Motor neuron (in vitro differentiated cells): ENCODE results near the gene RBM44. TPM values are rescaled to one million over a fixed set of nuclear protein-coding genes. Genes with fewer than 3 reads are reported as not detected.
"Not testable (repeated sequence)": the region's sequence is repeated elsewhere in the genome, so short reads cannot be mapped to it uniquely, and the experiment has no call there.

Experiments used
- ATAC-seq, 8 experiments: fragments of 200-7000 bp; cut with Tn5 transposase; replicated peaks in 6 of 8; 2 replicates each; pipeline ENCODE4 v1.8.0; 2021; ENCODE audit warnings: mild to moderate bottlenecking in 8 of 8, moderate library complexity in 8 of 8
- H3K27ac ChIP-seq, 2 donors: fragments of 250-450 bp; sonication (Bioruptor Pico); 2 replicates each; pipeline ENCODE4 v1.9.0; 2021; ENCODE audit warnings: antibody characterized with exemption in 2 of 2, mild to moderate bottlenecking in 2 of 2, moderate library complexity in 1 of 2
- H3K4me1 ChIP-seq, 2 donors: fragments of 250-450 bp; sonication (Bioruptor Pico); replicated peaks in 1 of 2; 2 replicates each; pipeline ENCODE4 v1.6.1; 2021; ENCODE audit warnings: antibody characterized with exemption in 2 of 2, mild to moderate bottlenecking in 2 of 2, moderate library complexity in 1 of 2
- H3K4me3 ChIP-seq, 5 donors: fragments of 250-450 bp; sonication (Bioruptor Pico); 2 replicates each; pipeline ENCODE4 v1.9.0; 2021; ENCODE audit warnings: antibody characterized with exemption in 5 of 5, mild to moderate bottlenecking in 5 of 5, moderate library complexity in 4 of 5
- WGBS, 10 experiments: fragments of 450-650 bp; shearing (Covaris generic); methylation state at CpG; one replicate each; pipeline ENCODE4 v1.0.0; 2022; 5-methylcytosine and 5-hydroxymethylcytosine counted together
- in situ Hi-C, 9 experiments: fragments of 400-800 bp; cut with MboI; loops; one replicate each; pipeline ENCODE4 v1.15.0; 2021; ENCODE audit warnings: low sequenced_read_pairs in 9 of 9, low pct_unique_long_range_greater_than_20kb in 2 of 9; ENCODE audit not compliant: unreplicated experiment in 9 of 9
- total RNA-seq, 8 experiments: library from RNA; unstranded; fragments of 300-600 nt; gene quantifications; 2 replicates each; pipeline versions ENCODE4 v1.2.3 to v1.2.4, GENCODE V29; 2022

The RBM44 gene
- total RNA-seq, 8 experiments from 2014 or later, result 0.22 to 0.81 (median 0.40) TPM

DNA sequence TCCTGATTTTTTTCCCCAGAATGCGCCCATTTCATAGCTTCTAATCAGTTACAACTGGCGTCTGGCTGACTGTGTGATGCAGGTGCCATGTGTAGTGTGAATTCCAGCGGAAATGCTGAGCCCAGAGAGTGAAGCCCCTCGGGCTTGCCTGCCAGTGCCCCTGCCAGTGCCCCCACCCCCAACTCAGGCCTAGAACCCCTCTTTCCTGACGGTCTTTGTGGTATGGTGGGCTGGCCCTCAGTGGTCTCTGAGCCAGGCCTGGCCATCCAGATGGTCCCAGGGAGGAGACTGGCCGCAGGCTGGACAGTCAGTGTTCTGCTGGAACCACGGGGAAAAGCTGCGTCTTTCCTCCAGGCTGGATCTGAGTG lies 63.9 kb downstream of the RBM44 start:
- Histone ChIP-seq H3K27ac (no peak overlapping the region), H3K4me1 (peaks cover 24 to 51% of the 10 kb centered on the region in 2 donors), H3K4me3 (no peak overlapping the region)
- ATAC-seq, result no peak
- in situ Hi-C loops, result loop anchor here in 7 of 9 experiments (25.0 kb wide), 1 partner anchor 400 kb away; no protein-coding TSS in a partner anchor
- 70 to 100% (median 94%) methylated on average over 1 to 5 of the region's 8 CpGs; no CpG with 5 or more reads in 4 of the 10 experiments for WGBS, 10 experiments

GRCh38 chr2:237863102-237863511 lies 64.5 kb downstream of the RBM44 start:
- ATAC-seq, result no peak
- H3K4me1 ChIP-seq, result peaks cover 24 to 49% of the 10 kb centered on the region in 2 donors
- in situ Hi-C loops, result loop anchor here in 7 of 9 experiments (25.0 kb wide), 1 partner anchor 399 kb away; no protein-coding TSS in a partner anchor
- 20 to 100% (median 93%) methylated on average over 1 to 2 of the region's 4 CpGs; no CpG with 5 or more reads in 7 of the 10 experiments for WGBS, 10 experiments
- H3K27ac ChIP-seq, result no peak overlapping the region
- H3K4me3 ChIP-seq, result no peak overlapping the region

DNA sequence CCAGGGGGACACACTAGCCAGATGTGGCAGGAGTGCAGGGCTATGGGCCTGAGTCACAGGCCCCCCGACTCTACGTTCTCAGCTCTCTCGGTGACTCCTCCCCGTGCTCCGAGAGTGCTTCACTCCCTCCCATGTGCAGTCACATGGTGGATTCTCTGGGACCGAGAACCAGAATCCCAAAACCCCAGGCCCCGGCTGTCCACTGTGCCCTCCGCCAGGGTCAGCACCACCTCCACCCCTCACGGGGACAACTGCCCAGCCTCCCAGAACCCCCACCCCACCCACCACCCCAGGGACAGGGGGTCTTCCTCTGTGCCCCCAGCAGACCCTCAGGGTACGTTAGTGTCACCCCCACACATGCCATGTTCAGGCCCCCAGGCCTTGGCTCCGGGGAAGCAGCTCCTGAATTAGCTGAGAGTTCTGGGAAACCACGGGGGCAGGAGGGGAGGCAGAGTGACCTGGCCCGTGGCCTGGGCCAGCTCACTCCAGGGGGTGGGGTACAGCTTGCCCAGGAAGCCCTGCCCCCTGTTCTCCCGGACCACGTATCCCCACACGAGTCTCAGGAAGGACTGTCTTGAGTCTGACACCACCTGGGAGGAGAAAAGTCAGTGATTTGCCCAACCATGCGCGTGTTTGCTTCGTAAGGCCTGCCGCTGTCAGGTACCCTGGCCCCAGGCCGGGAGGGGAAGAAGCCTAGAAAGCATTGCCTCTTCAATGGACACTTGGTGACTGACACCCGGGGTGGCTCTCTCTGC lies 65.3 kb downstream of the RBM44 start:
- WGBS, 10 experiments, result 0 to 100% (median 54%) methylated on average over 1 to 4 of the region's 22 CpGs; no CpG with 5 or more reads in 6 of the 10 experiments
- Histone ChIP-seq H3K4me1 (peaks cover 24 to 43% of the 10 kb centered on the region in 2 donors), H3K27ac (no peak overlapping the region), H3K4me3 (no peak overlapping the region)
- ATAC-seq, result peak in 2 of 8 experiments; percentile 8 to 23
- in situ Hi-C loops, result loop anchor here in 7 of 9 experiments (25.0 kb wide), 1 partner anchor 398 kb away; no protein-coding TSS in a partner anchor

DNA sequence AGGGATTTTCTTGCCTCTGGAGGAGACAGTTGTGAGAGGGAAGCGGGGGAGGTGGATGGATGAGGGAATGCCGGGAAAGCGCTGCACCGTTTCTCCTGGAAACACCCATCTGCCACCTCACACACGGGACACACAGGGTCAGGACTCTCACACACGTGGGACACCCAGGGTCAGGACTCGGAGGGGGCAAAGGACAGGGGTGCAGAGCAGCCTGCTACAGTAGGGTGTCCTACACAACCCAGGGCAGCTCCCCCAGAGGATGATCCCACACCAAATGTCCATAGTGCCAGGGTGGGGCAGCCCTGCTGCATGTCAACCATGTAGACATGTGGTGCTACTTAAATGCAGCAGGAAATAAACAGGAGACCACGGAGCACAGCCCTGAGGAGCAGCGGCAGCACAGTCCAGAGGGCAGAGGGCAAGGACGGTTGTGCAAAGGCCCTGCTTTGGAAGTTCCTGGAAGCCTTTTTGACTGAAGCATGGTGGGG lies 65.9 kb downstream of the RBM44 start:
- no peak overlapping the region for H3K4me3 ChIP-seq
- H3K27ac ChIP-seq, result no peak overlapping the region
- 41 to 100% (median 50%) methylated on average over 1 to 4 of the region's 10 CpGs; no CpG with 5 or more reads in 5 of the 10 experiments for WGBS, 10 experiments
- ATAC-seq, result peak in 1 of 8 experiments; percentile 0
- peaks cover 24 to 37% of the 10 kb centered on the region in 2 donors for H3K4me1 ChIP-seq
- in situ Hi-C loops, result loop anchor here in 7 of 9 experiments (25.0 kb wide), 1 partner anchor 398 kb away; no protein-coding TSS in a partner anchor

GRCh38 chr2:237864940-237865622 lies 66.5 kb downstream of the RBM44 start:
- in situ Hi-C loops, result loop anchor here in 7 of 9 experiments (25.0 kb wide), 1 partner anchor 397 kb away; no protein-coding TSS in a partner anchor
- ATAC-seq, result peak in 3 of 8 experiments; percentile 1 to 23 (median 17)
- no peak overlapping the region for H3K27ac ChIP-seq
- no peak overlapping the region for H3K4me3 ChIP-seq
- WGBS, 10 experiments, result 67 to 100% (median 86%) methylated on average over 1 of the region's 9 CpGs; no CpG with 5 or more reads in 5 of the 10 experiments
- peaks cover 21 to 31% of the 10 kb centered on the region in 2 donors for H3K4me1 ChIP-seq

DNA sequence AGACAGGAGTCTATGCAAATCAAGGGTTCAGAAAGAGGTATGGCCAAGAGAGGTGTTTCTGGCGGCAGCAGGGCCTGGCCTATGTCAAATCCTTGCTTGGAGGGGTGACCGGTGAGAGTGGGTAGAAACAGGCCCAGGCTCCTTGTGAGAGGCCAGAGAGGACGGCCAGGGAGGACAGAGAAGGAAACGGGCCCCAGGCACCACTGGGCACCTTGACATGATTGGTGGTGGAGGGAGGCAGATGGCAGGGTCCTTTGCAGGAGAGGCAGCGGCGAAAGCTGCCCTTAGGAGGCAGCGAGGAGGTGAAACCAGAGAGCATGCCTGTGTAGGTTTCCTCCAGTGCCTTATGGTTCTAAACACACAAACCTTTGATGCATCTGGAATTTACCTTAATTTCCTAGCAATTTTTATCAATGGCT lies 67.1 kb downstream of the RBM44 start:
- ATAC-seq, result peak in 6 of 8 experiments; percentile 8 to 34 (median 20)
- WGBS, 10 experiments, result 60 to 93% (median 83%) methylated on average over 1 to 6 of the region's 7 CpGs; no CpG with 5 or more reads in 5 of the 10 experiments
- no peak overlapping the region for H3K4me3 ChIP-seq
- peaks cover 17 to 28% of the 10 kb centered on the region in 2 donors for H3K4me1 ChIP-seq
- in situ Hi-C loops, result loop anchor here in 7 of 9 experiments (25.0 kb wide), 1 partner anchor 397 kb away; no protein-coding TSS in a partner anchor
- H3K27ac ChIP-seq, result peak overlapping the region in 1 of 2 donors; percentile 22

DNA sequence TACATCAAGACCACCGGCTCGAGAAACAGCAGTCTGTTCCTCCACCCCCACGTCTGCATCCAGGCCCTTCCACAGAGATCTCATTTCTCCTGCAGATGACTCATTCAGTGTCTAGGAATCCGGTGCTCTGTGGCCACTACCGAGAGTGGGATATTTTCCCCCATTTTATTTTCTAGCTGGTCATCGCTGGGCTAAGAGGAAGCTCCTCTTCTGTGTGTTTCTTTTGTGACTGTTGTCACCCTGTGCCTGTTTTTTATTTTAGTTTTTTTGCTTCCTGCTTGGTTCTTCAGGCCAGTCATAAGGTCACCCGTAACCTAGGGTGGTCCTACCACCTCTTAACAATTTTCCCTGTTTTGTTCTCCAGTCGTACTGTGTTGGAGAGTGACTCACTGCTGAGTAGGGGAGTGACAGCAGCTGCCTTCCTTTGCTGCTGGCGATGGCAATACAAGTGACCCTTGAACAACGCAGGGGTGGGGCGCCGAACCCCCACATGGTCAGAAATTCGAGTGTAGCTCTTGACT lies 67.6 kb downstream of the RBM44 start:
- ATAC-seq, result peak in 6 of 8 experiments; percentile 25 to 91 (median 83)
- Histone ChIP-seq H3K4me3 (no peak overlapping the region), H3K4me1 (peaks cover 17 to 28% of the 10 kb centered on the region in 2 donors), H3K27ac (peak overlapping the region in 1 of 2 donors; percentile 22)
- 33 to 100% (median 43%) methylated on average over 1 to 8 of the region's 13 CpGs; no CpG with 5 or more reads in 2 of the 10 experiments for WGBS, 10 experiments
- in situ Hi-C loops, result loop anchor here in 7 of 9 experiments (25.0 kb wide), 1 partner anchor 396 kb away; no protein-coding TSS in a partner anchor

DNA sequence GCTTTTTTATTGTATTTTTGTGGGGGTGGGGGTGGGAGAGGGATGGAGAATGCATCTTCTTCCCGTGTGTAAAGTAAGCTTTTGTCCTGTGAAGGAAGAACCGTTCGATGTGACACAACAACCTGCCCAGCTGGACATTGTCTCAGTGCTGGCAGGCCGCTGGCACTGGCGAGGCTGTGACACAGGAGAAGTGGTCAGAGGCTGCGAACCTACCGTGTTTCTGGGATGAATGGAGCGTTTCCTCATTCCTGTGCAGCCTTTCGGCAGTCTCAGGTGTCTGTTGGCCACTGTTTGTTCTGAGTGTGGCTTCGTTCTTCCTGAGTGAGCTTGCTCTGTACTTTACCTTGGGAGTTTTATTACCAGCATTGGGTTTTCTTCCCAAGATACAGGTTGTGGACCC lies 68.9 kb downstream of the RBM44 start:
- no peak overlapping the region for H3K4me3 ChIP-seq
- no peak overlapping the region for H3K27ac ChIP-seq
- in situ Hi-C loops, result loop anchor here in 7 of 9 experiments (25.0 kb wide), 1 partner anchor 395 kb away; no protein-coding TSS in a partner anchor
- H3K4me1 ChIP-seq, result peaks cover 17 to 28% of the 10 kb centered on the region in 2 donors
- 58 to 96% (median 80%) methylated on average over 1 to 8 of the region's 10 CpGs; no CpG with 5 or more reads in 1 of the 10 experiments for WGBS, 10 experiments
- no peak for ATAC-seq

DNA sequence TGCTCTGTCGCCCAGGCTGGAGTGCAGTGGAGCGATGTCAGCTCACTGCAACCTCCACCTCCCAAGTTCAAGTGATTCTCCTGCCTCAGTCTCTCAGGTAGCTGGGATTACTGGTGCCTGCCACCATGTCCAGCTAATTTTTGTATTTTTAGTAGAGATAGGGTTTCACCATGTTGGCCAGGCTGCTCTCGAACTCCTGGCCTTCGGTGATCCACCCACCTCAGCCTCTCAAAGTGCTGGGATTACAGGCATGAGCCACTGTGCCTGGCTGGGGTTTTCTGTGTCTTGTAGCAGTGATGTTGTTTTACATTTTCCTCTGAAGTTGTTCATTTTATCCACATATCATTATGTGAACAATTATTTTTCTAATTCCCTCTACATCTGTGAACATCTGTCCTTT lies 69.5 kb downstream of the RBM44 start:
- H3K4me1 ChIP-seq, result peaks cover 19 to 32% of the 10 kb centered on the region in 2 donors
- 91 to 100% (median 96%) methylated on average over 1 to 4 of the region's 4 CpGs; no CpG with 5 or more reads in 4 of the 10 experiments for WGBS, 10 experiments
- ATAC-seq, H3K27ac ChIP-seq, H3K4me3 ChIP-seq: not testable (repeated sequence)
- in situ Hi-C loops, result loop anchor here in 7 of 9 experiments (25.0 kb wide), 1 partner anchor 394 kb away; no protein-coding TSS in a partner anchor

DNA sequence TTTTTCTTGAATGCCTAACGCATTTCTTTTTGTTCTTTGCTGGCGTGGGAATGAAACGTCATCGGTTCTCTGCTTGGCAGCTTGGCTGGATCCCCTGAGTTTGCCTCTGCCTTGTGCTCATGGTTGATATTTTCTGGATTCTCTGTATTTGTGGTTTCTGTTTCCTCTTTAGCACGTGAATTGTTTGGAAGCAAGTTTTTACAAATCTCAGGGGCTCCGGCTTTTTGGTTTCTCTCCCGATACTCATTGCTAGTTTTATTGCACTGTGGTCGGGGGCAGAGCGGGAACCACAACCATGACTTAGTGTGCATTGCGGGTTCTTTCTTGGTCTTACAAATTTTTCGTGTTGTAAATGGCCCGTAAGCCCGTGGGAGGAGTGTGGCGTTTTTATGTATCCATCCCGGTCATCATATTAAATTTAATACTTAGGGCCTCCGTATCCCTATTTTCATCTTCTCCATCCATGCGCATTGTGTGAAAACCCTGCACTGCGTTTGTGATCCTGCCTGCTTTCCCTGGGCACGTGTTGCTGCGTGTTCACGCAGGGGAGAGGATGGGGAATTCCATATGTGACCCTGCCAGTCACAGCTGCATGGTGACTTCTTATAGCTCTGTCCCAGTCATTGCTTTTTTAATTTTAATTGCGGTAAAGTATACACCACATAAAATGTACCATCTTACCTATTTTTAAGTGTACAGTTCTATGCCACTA lies 70.2 kb downstream of the RBM44 start:
- no peak for ATAC-seq
- peaks cover 19 to 39% of the 10 kb centered on the region in 2 donors for H3K4me1 ChIP-seq
- 30 to 84% (median 76%) methylated on average over 3 to 20 of the region's 22 CpGs for WGBS, 10 experiments
- in situ Hi-C loops, result loop anchor here in 7 of 9 experiments (25.0 kb wide), 1 partner anchor 394 kb away; no protein-coding TSS in a partner anchor
- no peak overlapping the region for H3K27ac ChIP-seq
- H3K4me3 ChIP-seq, result no peak overlapping the region

- ATAC-seq, result no peak
- no peak overlapping the region for H3K27ac ChIP-seq
- 83 to 100% (median 90%) methylated on average over 1 to 8 of the region's 21 CpGs; no CpG with 5 or more reads in 3 of the 10 experiments for WGBS, 10 experiments
- H3K4me1 ChIP-seq, result peaks cover 12 to 33% of the 10 kb centered on the region in 2 donors
- no peak overlapping the region for H3K4me3 ChIP-seq
- in situ Hi-C loops, result loop anchor here in 7 of 9 experiments (25.0 kb wide), 1 partner anchor 393 kb away; no protein-coding TSS in a partner anchor
These were observed 70.9 kb downstream of the RBM44 start for GRCh38 chr2:237869343-237870102.
